H1 (cell line): ENCODE data around the gene CUX1. TPM values are rescaled to one million over a fixed set of nuclear protein-coding genes. Genes with fewer than 3 reads are reported as not detected.

Source experiments
- CTCF ChIA-PET: fragments of 300-600 bp; sonication (Branson Sonifier 250); formaldehyde crosslinking; loops from one replicate; lab custom pipeline; 2021; ENCODE audit not compliant: partially characterized antibody; lab: Charles Lee
- POLR2A ChIA-PET: fragments of 300-600 bp; sonication (Branson Sonifier 250); formaldehyde crosslinking; loops from one replicate; lab custom pipeline; 2021; ENCODE audit warnings: inconsistent platforms; ENCODE audit not compliant: partially characterized antibody; lab: Charles Lee
- DNase-seq, 2 experiments: peaks; one replicate each; pipeline versions ENCODE4 v3.0.0 to v3.0.0-alpha.2; 2010 to 2022; ENCODE audit warnings: low spot score in 2 of 2, low read depth in 1 of 2, mixed read lengths in 1 of 2
- FAIRE-seq: peaks from 2 replicates; lab custom pipeline; 2011; peaks lifted over from hg19 to GRCh38; lab: Jason Lieb, UNC
- H2AFZ ChIP-seq: 2 replicates; pipeline ENCODE4 v1.8.1; 2012; ENCODE audit warnings: low read length, inconsistent platforms
- H2AK5ac ChIP-seq: 2 replicates; pipeline ENCODE4 v1.6.1; 2013; ENCODE audit warnings: low read depth, low read length
- H2BK120ac ChIP-seq: replicated peaks from 2 replicates; pipeline ENCODE3; 2013; ENCODE audit warnings: low read depth, low read length, inconsistent platforms
- H2BK12ac ChIP-seq: 2 replicates; pipeline ENCODE4 v1.6.1; 2013; ENCODE audit warnings: low read depth, low read length
- H2BK15ac ChIP-seq: 2 replicates; pipeline ENCODE4 v1.6.1; 2013; ENCODE audit warnings: low read length
- H2BK20ac ChIP-seq: 2 replicates; pipeline ENCODE4 v1.6.1; 2013; ENCODE audit warnings: low read length
- H2BK5ac ChIP-seq: 2 replicates; pipeline ENCODE4 v1.6.1; 2013; ENCODE audit warnings: low read depth, low read length
- H3K14ac ChIP-seq: 2 replicates; pipeline ENCODE4 v1.6.1; 2013; ENCODE audit warnings: inconsistent platforms; ENCODE audit not compliant: insufficient read length
- H3K18ac ChIP-seq: 2 replicates; pipeline ENCODE4 v1.6.1; 2013; ENCODE audit warnings: low read length; ENCODE audit errors: extremely low read depth
- H3K23ac ChIP-seq: 2 replicates; pipeline ENCODE4 v1.6.1; 2013; ENCODE audit warnings: inconsistent platforms; ENCODE audit not compliant: insufficient read length
- H3K23me2 ChIP-seq: 2 replicates; pipeline ENCODE4 v1.6.1; 2013; ENCODE audit warnings: low read depth, low read length
- H3K27ac ChIP-seq: 2 replicates; pipeline ENCODE4 v1.6.1; 2011; ENCODE audit warnings: low read depth, low read length, inconsistent platforms
- H3K27me3 ChIP-seq, 4 experiments: replicated peaks in 1 of 4; 1 replicate in 1 of 4; 2 replicates in 3 of 4; pipeline versions ENCODE4 v1.6.1 to v1.8.1; 2011 to 2013; ENCODE audit warnings: low read length in 3 of 4, mild to moderate bottlenecking in 3 of 4, inconsistent platforms in 2 of 4, mixed read lengths in 2 of 4, moderate library complexity in 1 of 4; ENCODE audit not compliant: control insufficient read depth in 3 of 4, insufficient read depth in 3 of 4; ENCODE audit errors: extremely low read depth in 1 of 4
- H3K36me3 ChIP-seq, 4 experiments: 2 replicates each; pipeline versions ENCODE4 v1.6.1 to v1.8.1; 2011 to 2013; ENCODE audit warnings: mild to moderate bottlenecking in 4 of 4, low read length in 3 of 4, moderate library complexity in 2 of 4, control low read depth in 1 of 4, inconsistent platforms in 1 of 4; ENCODE audit not compliant: insufficient read depth in 4 of 4, control insufficient read depth in 2 of 4
- H3K4ac ChIP-seq: replicated peaks from 2 replicates; pipeline ENCODE3; 2013; ENCODE audit warnings: low read length, low read depth, mixed read lengths, inconsistent platforms; ENCODE audit not compliant: insufficient read length
- H3K4me1 ChIP-seq, 4 experiments: replicated peaks in 1 of 4; 1 replicate in 1 of 4; 2 replicates in 3 of 4; pipeline versions ENCODE4 v1.6.1 to v1.8.1; 2011 to 2013; ENCODE audit warnings: low read length in 3 of 4, inconsistent platforms in 2 of 4, mixed read lengths in 1 of 4; ENCODE audit not compliant: insufficient read depth in 4 of 4, control insufficient read depth in 3 of 4
- H3K4me2 ChIP-seq, 2 experiments: 2 replicates each; pipeline versions ENCODE4 v1.6.1 to v1.8.1; 2011 to 2013; ENCODE audit warnings: low read depth in 2 of 2, low read length in 2 of 2, control low read depth in 1 of 2, inconsistent platforms in 1 of 2, mild to moderate bottlenecking in 1 of 2; ENCODE audit not compliant: insufficient read depth in 1 of 2
- H3K4me3 ChIP-seq, 4 experiments: fragments of 200-600, 300-600 bp in 1 of 4; sonication (generic), shearing (Covaris generic), sonication (Bioruptor Twin) in 1 of 4; 2 replicates each; pipeline versions ENCODE4 v1.5.1 to v1.8.1; 2011 to 2016; ENCODE audit warnings: low read length in 4 of 4, low read depth in 3 of 4, control low read depth in 2 of 4, inconsistent platforms in 2 of 4, mild to moderate bottlenecking in 2 of 4, mixed read lengths in 1 of 4, moderate library complexity in 1 of 4; ENCODE audit not compliant: insufficient read depth in 2 of 4; ENCODE audit errors: extremely low read depth in 1 of 4
- H3K56ac ChIP-seq: replicated peaks from 2 replicates; pipeline ENCODE3; 2013; ENCODE audit warnings: low read depth, mild to moderate bottlenecking, mixed read lengths, low read length, inconsistent platforms; ENCODE audit not compliant: insufficient read length
- H3K79me1 ChIP-seq: 2 replicates; pipeline ENCODE4 v1.6.1; 2013; ENCODE audit warnings: low read depth, low read length, control low read depth
- H3K79me2 ChIP-seq, 2 experiments: 2 replicates each; pipeline versions ENCODE4 v1.6.1 to v1.8.1; 2012 to 2013; ENCODE audit warnings: low read length in 2 of 2, mild to moderate bottlenecking in 2 of 2, inconsistent platforms in 1 of 2; ENCODE audit not compliant: insufficient read depth in 2 of 2, control insufficient read depth in 1 of 2
- H3K9ac ChIP-seq, 4 experiments: replicated peaks in 1 of 4; 1 replicate in 1 of 4; 2 replicates in 3 of 4; pipeline versions ENCODE4 v1.6.1 to v1.8.1; 2011 to 2013; ENCODE audit warnings: low read depth in 3 of 4, low read length in 3 of 4, control low read depth in 2 of 4, mild to moderate bottlenecking in 2 of 4, moderate library complexity in 2 of 4, inconsistent platforms in 1 of 4; ENCODE audit errors: extremely low read depth in 1 of 4
- H3K9me3 ChIP-seq, 2 experiments: 2 replicates each; pipeline versions ENCODE4 v1.6.1 to v1.8.1; 2012 to 2013; ENCODE audit warnings: mild to moderate bottlenecking in 2 of 2, moderate library complexity in 2 of 2, control low read depth in 1 of 2, inconsistent platforms in 1 of 2, low read depth in 1 of 2, low read length in 1 of 2, mixed read lengths in 1 of 2; ENCODE audit not compliant: insufficient read depth in 2 of 2
- H4K20me1 ChIP-seq, 2 experiments: replicated peaks in 1 of 2; 2 replicates each; pipeline versions ENCODE3 to v1.8.1; 2011 to 2013; ENCODE audit warnings: inconsistent platforms in 2 of 2, low read length in 2 of 2, mild to moderate bottlenecking in 1 of 2; ENCODE audit not compliant: insufficient read depth in 2 of 2, control insufficient read depth in 1 of 2
- H4K5ac ChIP-seq: 2 replicates; pipeline ENCODE4 v1.6.1; 2013; ENCODE audit warnings: low read length, low read depth, mixed read lengths, inconsistent platforms; ENCODE audit not compliant: insufficient read length
- H4K8ac ChIP-seq: 2 replicates; pipeline ENCODE4 v1.8.0; 2013; ENCODE audit warnings: mild to moderate bottlenecking, moderate library complexity, low read length, inconsistent platforms; ENCODE audit not compliant: insufficient read depth; ENCODE audit errors: extremely low read depth
- H4K91ac ChIP-seq: replicated peaks from 2 replicates; pipeline ENCODE3; 2013; ENCODE audit warnings: low read length, mixed read lengths, inconsistent platforms; ENCODE audit not compliant: insufficient read length
- BACH1 ChIP-seq: IDR thresholded peaks from 2 replicates; pipeline ENCODE4 v1.6.1; 2012; ENCODE audit warnings: low read length, improper control_type of control experiment
- CBX5 ChIP-seq: fragments of 300-800, 300-1000 bp; sonication (generic); IDR thresholded peaks from 2 replicates; pipeline ENCODE4 v1.7.1; 2016; ENCODE audit warnings: antibody characterized with exemption, low read length, low read depth
- CHD2 ChIP-seq: IDR thresholded peaks from 2 replicates; pipeline ENCODE4 v1.6.1; 2012; ENCODE audit warnings: low read length, improper control_type of control experiment
- CREB1 ChIP-seq: IDR thresholded peaks from 2 replicates; pipeline ENCODE4 v1.6.1; 2012; ENCODE audit warnings: inconsistent platforms
- JUND ChIP-seq: IDR thresholded peaks from 2 replicates; pipeline ENCODE4 v1.6.1; 2011; ENCODE audit warnings: mild to moderate bottlenecking, improper control_type of control experiment, low read length
- KDM1A ChIP-seq: fragments of 200-600, 300-600 bp; sonication (generic); IDR thresholded peaks from 2 replicates; pipeline ENCODE4 v1.7.1; 2016; ENCODE audit warnings: mild to moderate bottlenecking, low read length, borderline replicate concordance
- MAFK ChIP-seq: IDR thresholded peaks from 2 replicates; pipeline ENCODE4 v1.6.1; 2012; ENCODE audit warnings: low read depth, mild to moderate bottlenecking, improper control_type of control experiment, low read length
- RFX5 ChIP-seq: IDR thresholded peaks from 2 replicates; pipeline ENCODE4 v1.6.1; 2011; ENCODE audit warnings: low read depth, low read length, improper control_type of control experiment, borderline replicate concordance
- SUZ12 ChIP-seq: fragments of 200-600 bp; sonication (generic); IDR thresholded peaks from 2 replicates; pipeline ENCODE4 v1.6.1; 2012; ENCODE audit warnings: mild to moderate bottlenecking, inconsistent platforms, low read length, moderate library complexity, mixed read lengths
- TAF1 ChIP-seq: IDR thresholded peaks from 2 replicates; pipeline ENCODE4 v1.6.1; 2011; ENCODE audit warnings: mild to moderate bottlenecking, low read depth, low read length
- WGBS, 2 experiments: shearing (Covaris generic) in 1 of 2; methylation state at CpG; one replicate each; pipeline versions ENCODE4 v1.1.6 to v1.1.7; 2013 to 2015; ENCODE audit warnings: low lambda C conversion rate in 2 of 2, mixed read lengths in 2 of 2, inconsistent platforms in 1 of 2, low coverage in 1 of 2, missing lambda C conversion rate in 1 of 2; ENCODE audit not compliant: insufficient replicate concordance in 2 of 2, insufficient coverage in 1 of 2, insufficient read length in 1 of 2; ENCODE audit errors: extremely low coverage in 1 of 2, missing lambda C conversion rate in 1 of 2; 5-methylcytosine and 5-hydroxymethylcytosine counted together
- polyA plus RNA-seq, 7 experiments: library from polyadenylated mRNA; depleted of rRNA in 3 of 7; stranded (reverse) in 5 of 7; unstranded in 2 of 7; fragments of >200 nt in 5 of 7; fragments of 200-250 nt in 2 of 7; gene quantifications; 1 replicate in 5 of 7; 2 replicates in 1 of 7; 4 replicates in 1 of 7; pipeline versions ENCODE4 v1.2.1 to v1.2.3, GENCODE V29; 2011 to 2013; ENCODE audit warnings: missing spikeins in 2 of 7, mixed read lengths in 2 of 7
- total RNA-seq: library from RNA; stranded (reverse); fragmentation: NEBNext Ultra II Directional; extraction: Animal tissue kit (Norgen Biotek cat#: 25700); gene quantifications from 2 replicates; pipeline ENCODE4 v1.2.1, GENCODE V29; 2021

CUX1 gene
- total and polyA plus RNA-seq, 2 of the 8 experiments (the other 6 are each of a cell fraction or from before 2014, with no cell fraction given): 21.6 to 65.9 TPM

DNA sequence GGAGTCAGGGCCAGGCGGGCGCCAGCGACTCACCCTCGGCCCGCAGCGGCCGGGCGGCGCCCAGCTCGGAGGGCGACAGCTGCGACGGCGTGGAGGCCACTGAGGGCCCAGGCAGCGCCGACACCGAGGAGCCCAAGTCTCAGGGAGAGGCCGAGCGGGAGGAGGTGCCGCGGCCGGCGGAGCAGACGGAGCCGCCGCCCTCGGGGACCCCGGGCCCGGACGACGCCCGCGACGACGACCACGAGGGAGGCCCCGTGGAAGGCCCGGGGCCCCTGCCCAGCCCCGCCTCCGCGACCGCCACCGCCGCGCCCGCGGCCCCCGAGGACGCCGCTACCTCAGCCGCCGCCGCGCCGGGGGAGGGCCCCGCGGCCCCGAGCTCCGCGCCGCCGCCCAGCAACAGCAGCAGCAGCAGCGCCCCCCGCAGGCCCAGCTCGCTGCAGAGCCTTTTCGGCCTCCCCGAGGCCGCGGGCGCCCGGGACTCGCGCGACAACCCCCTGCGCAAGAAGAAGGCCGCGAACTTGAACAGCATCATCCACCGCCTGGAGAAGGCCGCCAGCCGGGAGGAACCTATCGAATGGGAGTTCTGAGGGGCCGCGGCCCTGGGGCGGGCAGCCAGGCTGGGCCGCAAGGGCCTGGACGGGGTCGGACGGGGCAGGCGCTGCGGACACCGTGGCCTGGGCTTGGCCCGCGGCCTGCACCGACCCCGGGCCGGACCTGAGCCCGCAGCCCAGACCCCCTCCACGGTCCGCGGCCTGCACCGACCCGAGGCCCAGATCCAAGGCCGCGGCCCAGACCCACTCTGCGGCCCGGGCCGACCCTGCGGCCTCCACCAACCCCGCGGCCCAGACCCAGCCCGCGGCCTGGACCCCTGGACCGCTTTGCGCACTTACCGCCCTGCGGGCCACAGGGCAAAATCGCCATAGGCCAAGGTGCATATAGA, 431.3 kb downstream of the CUX1 start:
- Histone ChIP-seq H3K4me1 (peaks cover 0 to 10% (median 0%) of the 10 kb centered on the region in 4 experiments; a peak in 5 of 7 replicates), H3K18ac (peak overlapping the region; percentile 48; the same call in 1 of the 2 replicates), H3K4ac (no peak overlapping the region), H3K79me1 (no peaks in the 10 kb centered on the region), H3K9ac (peak overlapping the region in 2 of 4 experiments; percentile 20 to 40; a peak in 2 of 7 replicates), H3K27ac (no peak overlapping the region), H2BK20ac (no peak overlapping the region), H4K5ac (no peak overlapping the region), H2AFZ (no peak overlapping the region), H2BK12ac (no peak overlapping the region), H2BK15ac (no peak overlapping the region), H3K4me3 (peak overlapping the region in 2 of 4 experiments; percentile 3 to 52; a peak in 5 of 8 replicates), H2BK120ac (no peak overlapping the region), H3K36me3 (peaks cover 0 to 3% (median 1%) of the 10 kb centered on the region in 4 experiments; a peak in 3 of 8 replicates), H3K23me2 (no peaks in the 10 kb centered on the region), H3K4me2 (peak overlapping the region; percentile 14 to 56; a peak in 3 of 4 replicates), H3K9me3 (no peaks in the 10 kb centered on the region), H4K20me1 (no peaks in the 10 kb centered on the region), H3K56ac (no peak overlapping the region), H3K14ac (no peak overlapping the region), H4K91ac (no peak overlapping the region), H4K8ac (peak overlapping the region; percentile 62), H2AK5ac (no peak overlapping the region), H2BK5ac (no peak overlapping the region), H3K27me3 (no peaks in the 10 kb centered on the region), H3K79me2 (no peaks in the 10 kb centered on the region), H3K23ac (no peak overlapping the region)
- POLR2A ChIA-PET: interaction anchor here (1.8 kb wide), 1 partner anchor 20 kb away, joined by 4 read pairs; no protein-coding TSS in a partner anchor
- peak; percentile 36 to 88 for DNase-seq
- 54% methylated on average over 58 of the region's 117 CpGs; no CpG with 5 or more reads in 1 of the 2 experiments for WGBS, 2 experiments
- CTCF ChIA-PET: interaction anchor here (0.7 to 4.5 kb wide), 12 partner anchors 9 to 624 kb away, joined by 3 to 20 read pairs (median 3); no protein-coding TSS in a partner anchor
- FAIRE-seq: no peak
- TF ChIP-seq JUND: no peak
- TF ChIP-seq BACH1: no peak
- no peak for TF ChIP-seq CBX5
- TF ChIP-seq SUZ12: no peak
- no peak for TF ChIP-seq MAFK
- TF ChIP-seq KDM1A: 0 out of 2 replicates have a peak, but pooled peaks have one; percentile 14
- no peak for TF ChIP-seq CHD2
- no peak for TF ChIP-seq RFX5
- TF ChIP-seq CREB1: 0 out of 2 replicates have a peak, but pooled peaks have one; percentile 7
- TF ChIP-seq TAF1: no peak
